Measurements from ENCODE around the gene SSMEM1.

- no peak for TF ChIP-seq SMC3 (conservative IDR thresholded peaks at IDR 0.05; ENCODE audit: insufficient read depth, low read depth, low read length)
- TF ChIP-seq ZNF79 (CRISPR knock-in tag; IDR thresholded peaks at IDR 0.05; ENCODE audit: low read depth), result no peak
- TF ChIP-seq TAF1 (IDR thresholded peaks at IDR 0.05; ENCODE audit: control insufficient read depth, extremely low read depth, insufficient read depth, low read length, severe bottlenecking), result no peak
- no peak for TF ChIP-seq POLR2AphosphoS5 (IDR thresholded peaks at IDR 0.05; ENCODE audit: control insufficient read depth, insufficient read depth, low read depth, low read length)
- TF ChIP-seq ZNF354B (CRISPR knock-in tag; IDR thresholded peaks at IDR 0.05), result no peak
- TF ChIP-seq DPF2 (IDR thresholded peaks at IDR 0.05), result no peak
Measured at GRCh38 chr7:130195396-130195795, 12.3 kb upstream of the SSMEM1 start.
